Kidney tubule cell (primary cell): Measurements from ENCODE around the gene ZBTB38.

Experiments used
- DNase-seq: peaks from one replicate; pipeline ENCODE4 v3.0.0-alpha.2; 2018; ENCODE audit warnings: low spot score

Gene ZBTB38

GRCh38 chr3:141387516-141387915 is 19.2 kb downstream of the ZBTB38 start:
- DNase-seq, result no peak

GRCh38 chr3:141388395-141388794 is 20.1 kb downstream of the ZBTB38 start:
- DNase-seq, result no peak

- no peak for DNase-seq
These were observed 20.7 kb downstream of the ZBTB38 start for GRCh38 chr3:141388823-141389621.

GRCh38 chr3:141389703-141390102 is 21.4 kb downstream of the ZBTB38 start:
- DNase-seq, result no peak

GRCh38 chr3:141390747-141391146 is 22.4 kb downstream of the ZBTB38 start:
- no peak for DNase-seq

- DNase-seq, result no peak
These were observed 23.1 kb downstream of the ZBTB38 start for GRCh38 chr3:141391298-141391990.

GRCh38 chr3:141391991-141392316 is 23.6 kb downstream of the ZBTB38 start:
- DNase-seq, result no peak

GRCh38 chr3:141392416-141392815 is 24.1 kb downstream of the ZBTB38 start:
- DNase-seq, result no peak

GRCh38 chr3:141392897-141393734 is 24.8 kb downstream of the ZBTB38 start:
- no peak for DNase-seq

GRCh38 chr3:141393735-141394076 is 25.4 kb downstream of the ZBTB38 start:
- no peak for DNase-seq

GRCh38 chr3:141394560-141394959 is 26.3 kb downstream of the ZBTB38 start:
- DNase-seq, result no peak

GRCh38 chr3:141395005-141395589 is 26.8 kb downstream of the ZBTB38 start:
- no peak for DNase-seq

GRCh38 chr3:141397996-141398395 is 29.7 kb downstream of the ZBTB38 start:
- DNase-seq, result no peak

GRCh38 chr3:141399200-141399599 is 30.9 kb downstream of the ZBTB38 start:
- no peak for DNase-seq

- DNase-seq, result no peak
These were observed 32.0 kb downstream of the ZBTB38 start for GRCh38 chr3:141400073-141400971.

GRCh38 chr3:141401095-141401494 is 32.8 kb downstream of the ZBTB38 start:
- no peak for DNase-seq

GRCh38 chr3:141401573-141402475 is 33.5 kb downstream of the ZBTB38 start:
- DNase-seq, result peak; percentile 45

GRCh38 chr3:141402476-141403171 is 34.3 kb downstream of the ZBTB38 start:
- peak; percentile 34 for DNase-seq

- no peak for DNase-seq
These were observed 35.3 kb downstream of the ZBTB38 start for GRCh38 chr3:141403576-141403975.

GRCh38 chr3:141405025-141405424 is 36.7 kb downstream of the ZBTB38 start:
- no peak for DNase-seq
